ENCODE measurements around the gene FAF1.
"Not testable (repeated sequence)": the region's sequence is repeated elsewhere in the genome, so short reads cannot be mapped to it uniquely, and the experiment has no call there.

Gene FAF1

DNA sequence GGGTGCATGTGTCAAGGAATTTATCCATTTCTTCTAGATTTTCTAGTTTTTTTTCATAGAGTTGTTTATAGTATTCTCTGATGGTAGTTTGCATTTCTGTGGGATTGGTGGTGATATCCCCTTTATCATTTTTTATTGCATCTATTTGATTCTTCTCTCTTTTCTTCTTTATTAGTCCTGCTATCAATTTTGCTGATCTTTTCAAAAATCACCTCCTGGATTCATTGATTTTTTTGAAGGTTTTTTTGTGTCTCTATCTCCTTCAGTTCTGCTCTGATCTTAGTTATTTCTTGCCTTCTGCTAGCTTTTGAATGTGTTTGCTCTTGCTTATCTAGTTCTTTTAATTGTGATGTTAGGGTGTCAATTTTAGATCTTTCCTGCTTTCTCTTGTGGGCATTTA, 52.5 kb downstream of the FAF1 start:
- not testable (repeated sequence) for DNase-seq (ENCODE audit: low read depth)

GRCh38 chr1:50906050-50906449, 54.0 kb downstream of the FAF1 start:
- DNase-seq (ENCODE audit: low read depth), result not testable (repeated sequence)

DNA sequence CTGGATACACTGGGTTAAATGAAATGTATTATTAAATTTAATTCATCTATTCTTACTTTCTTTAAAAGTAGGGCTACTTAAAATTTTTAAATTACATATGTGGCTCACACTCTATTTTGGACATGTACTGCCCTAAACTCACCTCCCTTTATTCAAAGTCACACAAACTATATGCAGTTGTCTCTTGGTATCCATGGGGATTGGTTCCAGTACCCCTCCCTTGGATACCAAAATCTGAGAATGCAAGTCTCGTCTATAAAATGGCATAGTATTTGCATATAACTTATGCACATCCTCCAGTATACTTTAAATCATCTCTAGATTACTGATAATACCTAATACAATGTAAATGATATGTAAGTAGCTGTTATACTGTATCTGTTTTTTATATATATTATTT, 57.6 kb downstream of the FAF1 start:
- DNase-seq (ENCODE audit: low read depth), result no peak

DNA sequence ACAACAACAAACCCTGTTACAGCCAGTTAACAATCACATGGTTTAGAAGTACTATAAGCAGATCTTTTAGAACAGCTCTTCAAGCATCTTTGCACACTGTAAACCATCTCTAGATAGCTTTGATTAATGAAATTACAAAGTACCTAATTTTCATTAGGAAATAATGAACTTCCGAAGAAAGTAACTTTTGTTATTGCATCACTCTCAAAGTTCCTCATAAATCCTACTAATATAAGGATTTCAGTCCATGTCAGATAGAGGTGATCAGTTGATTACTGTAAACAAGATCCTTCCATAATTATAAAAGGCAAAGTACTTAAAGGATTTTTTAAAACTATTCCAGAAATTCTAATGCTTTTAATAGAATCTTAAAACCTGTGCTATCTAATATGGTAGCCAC, 58.2 kb downstream of the FAF1 start:
- DNase-seq (ENCODE audit: low read depth), result no peak

- DNase-seq (ENCODE audit: low read depth), result no peak
These were observed 61.3 kb downstream of the FAF1 start for GRCh38 chr1:50898773-50899172.

DNA sequence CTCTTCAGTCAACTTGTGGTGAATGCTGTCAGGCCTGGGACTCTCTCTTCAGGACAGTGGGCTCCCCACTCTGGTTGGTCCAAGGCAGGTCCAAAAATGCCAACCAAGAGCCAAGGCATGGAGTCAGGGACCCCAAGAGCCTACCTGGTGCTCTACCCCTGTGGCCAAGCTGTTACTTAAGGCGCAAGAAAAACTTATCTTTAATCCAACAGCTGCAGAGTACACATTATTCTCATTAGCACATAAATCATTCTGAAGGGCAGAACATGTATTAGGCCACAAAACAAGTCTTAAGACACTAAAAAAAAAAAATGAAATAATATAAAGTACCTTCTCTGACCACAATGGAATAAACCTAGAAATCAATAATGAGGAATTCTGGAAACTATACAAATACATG, 65.7 kb downstream of the FAF1 start:
- no peak for DNase-seq (ENCODE audit: low read depth)

GRCh38 chr1:50893466-50893865, 66.6 kb downstream of the FAF1 start:
- DNase-seq (ENCODE audit: low read depth), result no peak

GRCh38 chr1:50887555-50887954, 72.5 kb downstream of the FAF1 start:
- not testable (repeated sequence) for DNase-seq (ENCODE audit: low read depth)

- no peak for DNase-seq (ENCODE audit: low read depth)
These were observed 79.7 kb downstream of the FAF1 start for GRCh38 chr1:50880373-50880772.

DNA sequence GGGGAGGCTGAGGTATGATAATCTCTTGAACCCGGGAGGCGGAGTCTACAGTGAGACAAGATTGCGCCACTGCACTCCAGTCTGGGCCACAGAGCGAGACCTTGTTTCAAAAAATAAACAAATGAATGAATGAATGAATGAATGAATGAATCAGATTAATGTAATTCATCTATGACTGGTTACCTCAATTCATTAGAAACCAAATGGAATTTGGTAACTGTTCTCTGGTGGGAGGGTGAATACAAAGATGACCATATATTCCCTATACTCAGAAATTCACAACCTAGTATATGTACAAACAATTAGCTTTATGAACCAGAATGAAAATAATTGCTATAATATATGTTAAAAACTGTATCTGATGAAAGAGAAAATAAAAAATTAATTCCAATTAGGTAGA, 80.9 kb downstream of the FAF1 start:
- DNase-seq (ENCODE audit: low read depth), result no peak

DNA sequence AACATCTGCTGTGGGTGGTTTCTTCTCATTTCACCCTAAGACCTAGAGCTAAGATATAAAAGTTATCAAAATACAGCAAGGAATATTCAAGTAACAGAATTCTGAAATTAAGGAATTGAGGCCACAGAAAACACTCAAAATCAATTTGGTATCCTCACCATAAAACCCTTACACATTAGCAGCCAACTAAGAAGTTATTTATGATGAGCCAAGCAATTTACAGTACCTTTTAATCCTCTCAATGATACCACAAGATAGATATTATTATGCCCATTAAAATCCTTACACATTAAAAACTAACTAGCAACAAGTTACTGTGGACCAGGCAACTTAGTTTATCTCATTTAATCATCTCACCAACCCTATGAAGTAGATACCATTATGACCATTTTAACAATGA, 81.6 kb downstream of the FAF1 start:
- DNase-seq (ENCODE audit: low read depth), result no peak

DNA sequence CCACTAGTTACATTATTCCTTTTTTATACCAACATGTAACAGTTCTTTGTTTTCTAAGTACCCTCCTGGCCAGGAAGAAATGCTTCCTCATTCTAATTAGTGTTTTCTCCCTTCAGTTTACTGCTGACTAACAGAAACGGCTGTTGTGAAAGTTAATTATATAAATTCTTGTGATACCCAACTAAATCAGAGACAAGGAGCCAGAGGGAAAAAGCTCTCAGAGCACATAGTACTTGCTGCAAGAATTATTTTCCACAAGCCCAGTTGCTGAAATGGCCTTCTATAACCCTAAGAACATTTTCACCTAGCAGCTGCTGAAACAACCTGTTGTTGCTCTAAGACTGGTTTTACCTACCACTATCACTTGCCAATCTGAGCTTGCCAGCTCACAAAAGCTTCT, 82.4 kb downstream of the FAF1 start:
- DNase-seq (ENCODE audit: low read depth), result no peak

GRCh38 chr1:50873458-50874187, 86.4 kb downstream of the FAF1 start:
- DNase-seq (ENCODE audit: low read depth), result peak; percentile 11

GRCh38 chr1:50864845-50865244, 95.2 kb downstream of the FAF1 start:
- DNase-seq (ENCODE audit: low read depth), result not testable (repeated sequence)

- DNase-seq (ENCODE audit: low read depth), result no peak
These were observed 98.3 kb downstream of the FAF1 start for GRCh38 chr1:50861772-50862171.

DNA sequence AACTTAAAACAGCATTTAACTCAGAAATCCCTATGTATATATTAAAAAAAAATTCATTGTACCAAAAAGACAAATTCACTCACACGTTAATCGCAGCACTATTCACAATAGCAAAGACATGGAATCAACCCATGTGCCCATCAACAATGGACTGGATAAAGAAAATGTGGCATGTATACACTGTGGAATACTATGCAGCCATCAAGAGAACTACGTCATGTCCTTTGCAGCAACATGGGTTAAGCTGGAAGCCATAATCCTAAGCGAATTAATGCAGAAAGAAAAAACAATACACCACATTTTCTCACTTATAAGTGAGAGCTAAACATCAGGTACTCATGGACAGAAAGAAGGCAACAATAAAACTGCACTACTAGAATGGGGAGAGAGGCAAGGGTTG, 99.4 kb downstream of the FAF1 start:
- DNase-seq (ENCODE audit: low read depth), result no peak

- DNase-seq (ENCODE audit: low read depth), result no peak
These were observed 99.8 kb downstream of the FAF1 start for GRCh38 chr1:50860256-50860655.

DNA sequence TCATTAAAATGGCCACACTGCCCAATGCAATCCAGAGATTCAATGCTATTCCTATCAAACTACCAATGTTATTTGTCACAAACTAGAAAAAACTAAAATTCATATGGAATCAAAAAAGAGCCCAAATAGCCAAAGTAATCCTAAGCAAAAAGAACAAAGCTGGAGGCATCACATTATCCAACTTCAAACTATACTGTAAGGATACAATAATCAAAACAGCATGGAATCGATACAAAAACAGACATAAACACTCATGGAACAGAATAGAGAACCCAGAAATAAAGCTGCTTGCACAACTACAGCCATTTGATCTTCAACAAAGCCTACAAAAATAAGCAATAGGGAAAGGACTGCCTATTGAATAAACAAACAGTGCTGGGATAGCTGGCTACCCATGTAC, 100.4 kb downstream of the FAF1 start:
- DNase-seq (ENCODE audit: low read depth), result no peak

- no peak for DNase-seq (ENCODE audit: low read depth)
These were observed 101.3 kb downstream of the FAF1 start for GRCh38 chr1:50858761-50859160.

- no peak for DNase-seq (ENCODE audit: low read depth)
These were observed 102.4 kb downstream of the FAF1 start for GRCh38 chr1:50857702-50858101.

- no peak for DNase-seq (ENCODE audit: low read depth)
These were observed 106.7 kb downstream of the FAF1 start for GRCh38 chr1:50853325-50853724.

DNA sequence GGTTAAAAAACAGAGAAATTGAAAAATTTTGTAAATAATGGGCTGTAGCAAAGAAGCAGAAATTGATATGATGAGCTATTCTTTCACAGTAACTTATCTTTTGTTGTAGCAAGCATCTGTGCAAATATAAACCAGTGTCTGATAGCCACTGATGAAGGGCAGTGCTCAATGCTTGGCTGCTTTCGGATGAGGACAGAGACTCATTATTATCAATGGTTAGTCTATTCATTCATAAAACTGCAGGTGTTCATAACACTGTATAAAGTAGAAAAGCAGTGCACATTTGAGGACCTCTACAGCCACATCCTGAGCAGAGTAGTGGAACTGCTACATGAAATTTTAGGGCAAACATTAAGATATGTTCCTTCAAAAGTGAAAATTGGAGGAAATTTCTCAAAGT, 107.2 kb downstream of the FAF1 start:
- DNase-seq (ENCODE audit: low read depth), result no peak

DNA sequence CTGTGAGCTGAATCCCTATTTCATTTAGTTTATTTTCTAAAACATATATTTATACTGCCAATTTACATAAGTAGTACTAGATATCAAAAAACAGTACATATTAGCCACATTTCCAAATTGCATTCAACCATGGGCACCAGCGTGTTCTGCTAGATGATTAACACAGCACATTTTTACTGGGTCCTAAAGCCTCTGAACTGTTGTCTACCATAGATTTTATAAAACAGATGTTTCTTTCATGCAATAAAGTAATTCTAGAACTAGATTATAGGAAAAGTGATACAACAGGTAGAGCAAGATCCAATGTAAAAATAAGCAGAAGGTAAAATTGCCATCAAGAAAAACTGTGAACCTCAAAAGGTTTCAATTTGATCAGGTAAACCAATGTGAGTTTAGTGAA, 108.6 kb downstream of the FAF1 start:
- DNase-seq (ENCODE audit: low read depth), result no peak

GRCh38 chr1:50851034-50851433, 109.0 kb downstream of the FAF1 start:
- no peak for DNase-seq (ENCODE audit: low read depth)

DNA sequence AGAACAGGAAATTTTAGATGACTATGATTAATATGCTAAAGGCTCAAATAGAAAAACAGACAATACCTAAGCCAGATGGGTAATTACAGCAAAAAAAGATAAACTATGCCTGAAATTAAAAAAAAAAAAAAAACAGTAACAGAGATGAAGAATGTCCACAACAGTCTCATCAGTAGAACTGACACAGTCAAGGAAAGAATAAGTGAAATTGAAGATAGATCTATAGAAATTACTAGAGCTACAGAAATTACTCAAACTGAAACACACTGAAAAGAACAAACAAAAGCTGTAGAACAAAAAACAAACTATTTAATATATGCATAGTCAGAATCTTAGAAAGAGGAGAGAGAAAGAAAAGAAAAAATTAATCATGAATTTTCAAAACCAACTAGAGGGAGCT, 112.8 kb downstream of the FAF1 start:
- DNase-seq (ENCODE audit: low read depth), result no peak
